Measurements from ENCODE around the gene DLGAP1. TPM values are rescaled to one million over a fixed set of nuclear protein-coding genes. Genes with fewer than 3 reads are reported as not detected.

DLGAP1 gene
- total and polyA plus RNA-seq, 2 donors: 2.1 to 7.5 TPM

DNA sequence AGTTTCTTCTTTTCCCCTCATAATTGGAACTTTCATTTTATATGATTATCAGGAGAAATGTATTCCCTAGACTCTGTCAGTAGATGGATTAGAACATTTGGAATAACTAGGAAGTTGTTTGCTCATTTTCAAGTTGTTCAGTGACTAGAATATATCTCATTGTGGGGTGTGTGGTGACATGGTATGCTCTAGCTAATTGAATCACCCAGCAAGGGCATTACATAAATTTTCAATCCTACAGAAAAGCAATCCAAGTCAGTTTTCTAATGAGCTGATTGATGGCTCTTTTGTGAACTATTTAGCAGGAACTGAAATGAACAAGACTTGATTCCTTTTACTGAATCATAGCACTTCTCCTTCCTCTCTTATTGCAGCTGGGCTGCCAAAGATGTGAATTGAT, 543.7 kb downstream of the DLGAP1 start:
- Histone ChIP-seq H3K27ac (ENCODE audit: low read depth) (no peak overlapping the region), H3K4me1 (ENCODE audit: insufficient read depth) (no peaks in the 10 kb centered on the region), H3K36me3 (ENCODE audit: insufficient read depth) (no peaks in the 10 kb centered on the region)

GRCh38 chr18:3910512-3910911, 544.6 kb downstream of the DLGAP1 start:
- Histone ChIP-seq H3K4me1 (ENCODE audit: insufficient read depth) (no peaks in the 10 kb centered on the region), H3K4me3 (ENCODE audit: low read depth, low read length) (no peak overlapping the region), H3K36me3 (ENCODE audit: insufficient read depth) (no peaks in the 10 kb centered on the region), H3K27ac (ENCODE audit: low read depth) (no peak overlapping the region)
- WGBS: 86% methylated on average over 4 of the region's 4 CpGs
- no peak for DNase-seq (ENCODE audit: extremely low spot score)

More for the DNA sequence above, 543.7 kb downstream of the DLGAP1 start:
- DNase-seq (ENCODE audit: extremely low spot score): no peak
- no peak overlapping the region for H3K4me3 ChIP-seq (ENCODE audit: low read depth, low read length)

DNA sequence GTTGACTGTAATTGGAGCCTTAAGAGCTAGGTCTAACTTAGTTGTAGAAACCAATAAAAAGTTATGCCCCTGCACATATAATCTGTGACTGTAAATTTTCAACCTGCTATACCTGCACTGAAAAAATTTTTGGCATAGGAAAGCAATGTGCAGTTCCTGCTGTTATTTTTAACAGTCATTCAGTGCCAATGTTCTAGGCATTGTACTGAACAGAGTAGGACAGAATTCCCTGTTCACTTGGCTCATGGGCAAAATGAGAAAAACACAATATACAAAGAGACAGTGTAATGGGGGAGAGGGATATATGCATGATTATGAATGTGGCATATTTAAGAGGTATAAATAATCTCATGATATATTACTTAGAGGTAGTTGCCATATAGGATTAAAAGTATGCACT, 547.2 kb downstream of the DLGAP1 start:
- DNase-seq (ENCODE audit: extremely low spot score): no peak
- Histone ChIP-seq H3K27ac (ENCODE audit: low read depth) (no peak overlapping the region), H3K4me3 (ENCODE audit: low read depth, low read length) (no peak overlapping the region), H3K36me3 (ENCODE audit: insufficient read depth) (no peaks in the 10 kb centered on the region), H3K4me1 (ENCODE audit: insufficient read depth) (no peaks in the 10 kb centered on the region)

GRCh38 chr18:3906116-3906750, 548.9 kb downstream of the DLGAP1 start:
- Histone ChIP-seq H3K36me3 (ENCODE audit: insufficient read depth) (no peaks in the 10 kb centered on the region), H3K4me3 (ENCODE audit: low read depth, low read length) (no peak overlapping the region), H3K4me1 (ENCODE audit: insufficient read depth) (no peaks in the 10 kb centered on the region), H3K27ac (ENCODE audit: low read depth) (no peak overlapping the region)
- WGBS: 53% methylated on average over 3 of the region's 3 CpGs
- DNase-seq (ENCODE audit: extremely low spot score): no peak

- no peak overlapping the region for H3K27ac ChIP-seq (ENCODE audit: low read depth)
- H3K36me3 ChIP-seq (ENCODE audit: insufficient read depth): no peaks in the 10 kb centered on the region
- H3K4me3 ChIP-seq (ENCODE audit: low read depth, low read length): no peak overlapping the region
- no peak for DNase-seq (ENCODE audit: extremely low spot score)
- H3K4me1 ChIP-seq (ENCODE audit: insufficient read depth): no peaks in the 10 kb centered on the region
- 83% methylated on average over 2 of the region's 2 CpGs for WGBS
These were observed 551.8 kb downstream of the DLGAP1 start for GRCh38 chr18:3903337-3903736.

DNA sequence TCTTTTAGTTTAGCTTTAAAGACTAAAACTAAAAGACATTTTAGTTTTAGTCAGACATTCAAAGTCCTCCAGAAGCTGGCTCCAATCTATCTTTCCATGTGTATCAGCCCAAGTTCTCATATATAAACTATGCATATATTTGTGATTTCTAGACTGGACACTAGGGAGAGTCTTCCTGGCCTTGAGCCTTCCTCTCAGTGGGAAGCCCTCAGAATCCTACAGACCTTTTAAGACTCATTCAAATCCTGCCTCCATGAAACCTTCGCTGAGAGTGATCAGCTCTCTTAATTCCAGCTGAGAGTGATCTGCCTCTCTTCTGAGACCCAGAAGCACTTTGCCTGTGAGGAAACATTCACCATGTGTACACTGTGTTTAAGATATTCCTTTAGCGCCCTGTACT, 552.4 kb downstream of the DLGAP1 start:
- Histone ChIP-seq H3K27ac (ENCODE audit: low read depth) (no peak overlapping the region), H3K4me1 (ENCODE audit: insufficient read depth) (no peaks in the 10 kb centered on the region), H3K36me3 (ENCODE audit: insufficient read depth) (no peaks in the 10 kb centered on the region), H3K4me3 (ENCODE audit: low read depth, low read length) (no peak overlapping the region)
- 89% methylated on average over 2 of the region's 2 CpGs for WGBS
- DNase-seq (ENCODE audit: extremely low spot score): no peak

- DNase-seq (ENCODE audit: extremely low spot score): no peak
- no peaks in the 10 kb centered on the region for H3K36me3 ChIP-seq (ENCODE audit: insufficient read depth)
- H3K4me1 ChIP-seq (ENCODE audit: insufficient read depth): no peaks in the 10 kb centered on the region
- WGBS: 90% methylated on average over 2 of the region's 2 CpGs
- no peak overlapping the region for H3K27ac ChIP-seq (ENCODE audit: low read depth)
- H3K4me3 ChIP-seq (ENCODE audit: low read depth, low read length): no peak overlapping the region
These were observed 553.3 kb downstream of the DLGAP1 start for GRCh38 chr18:3901811-3902210.

- Histone ChIP-seq H3K27ac (ENCODE audit: low read depth) (no peak overlapping the region), H3K4me1 (ENCODE audit: insufficient read depth) (no peaks in the 10 kb centered on the region)
- 83% methylated on average over 8 of the region's 8 CpGs for WGBS
These were observed 554.1 kb downstream of the DLGAP1 start for GRCh38 chr18:3901042-3901441.

DNA sequence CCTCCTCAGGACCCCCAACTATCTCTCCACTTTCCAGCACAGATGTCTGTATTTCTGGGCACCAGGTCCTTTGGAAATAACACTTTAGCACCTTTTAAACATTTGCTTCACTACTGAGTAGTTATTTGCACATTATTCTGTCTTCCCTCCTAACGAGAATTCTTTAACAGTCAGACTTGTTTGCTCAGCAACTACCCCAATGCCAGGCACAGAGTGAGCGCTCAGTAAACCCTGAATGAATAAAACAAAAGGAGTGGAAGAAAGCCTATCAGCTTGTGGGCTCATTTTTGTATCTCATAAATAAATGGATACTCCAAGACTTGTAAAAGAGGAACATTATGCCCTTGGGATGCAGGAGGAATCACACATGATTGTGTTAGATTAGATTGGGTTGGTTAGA, 554.8 kb downstream of the DLGAP1 start:
- Histone ChIP-seq H3K36me3 (ENCODE audit: insufficient read depth) (no peaks in the 10 kb centered on the region), H3K4me1 (ENCODE audit: insufficient read depth) (no peaks in the 10 kb centered on the region), H3K4me3 (ENCODE audit: low read depth, low read length) (no peak overlapping the region), H3K27ac (ENCODE audit: low read depth) (no peak overlapping the region)
- WGBS: 75% methylated on average over 2 of the region's 2 CpGs
- DNase-seq (ENCODE audit: extremely low spot score): no peak

More at GRCh38 chr18:3901042-3901441, 554.1 kb downstream of the DLGAP1 start:
- H3K36me3 ChIP-seq (ENCODE audit: insufficient read depth): no peaks in the 10 kb centered on the region
- no peak overlapping the region for H3K4me3 ChIP-seq (ENCODE audit: low read depth, low read length)
- DNase-seq (ENCODE audit: extremely low spot score): no peak

- Histone ChIP-seq H3K36me3 (ENCODE audit: insufficient read depth) (no peaks in the 10 kb centered on the region), H3K27ac (ENCODE audit: low read depth) (no peak overlapping the region), H3K4me3 (ENCODE audit: low read depth, low read length) (no peak overlapping the region), H3K4me1 (ENCODE audit: insufficient read depth) (no peaks in the 10 kb centered on the region)
- WGBS: 90% methylated on average over 4 of the region's 4 CpGs
- DNase-seq (ENCODE audit: extremely low spot score): no peak
These were observed 556.1 kb downstream of the DLGAP1 start for GRCh38 chr18:3898861-3899613.

- Histone ChIP-seq H3K4me1 (ENCODE audit: insufficient read depth) (peaks cover 1% of the 10 kb centered on the region), H3K36me3 (ENCODE audit: insufficient read depth) (no peaks in the 10 kb centered on the region), H3K27ac (ENCODE audit: low read depth) (no peak overlapping the region), H3K4me3 (ENCODE audit: low read depth, low read length) (no peak overlapping the region)
- 58% methylated on average over 2 of the region's 2 CpGs for WGBS
- no peak for DNase-seq (ENCODE audit: extremely low spot score)
These were observed 563.0 kb downstream of the DLGAP1 start for GRCh38 chr18:3892152-3892551.

- WGBS: 42% methylated on average over 3 of the region's 3 CpGs
- peaks cover 1% of the 10 kb centered on the region for H3K4me1 ChIP-seq (ENCODE audit: insufficient read depth)
- no peak overlapping the region for H3K27ac ChIP-seq (ENCODE audit: low read depth)
- no peaks in the 10 kb centered on the region for H3K36me3 ChIP-seq (ENCODE audit: insufficient read depth)
- no peak overlapping the region for H3K4me3 ChIP-seq (ENCODE audit: low read depth, low read length)
- DNase-seq (ENCODE audit: extremely low spot score): no peak
These were observed 563.9 kb downstream of the DLGAP1 start for GRCh38 chr18:3891245-3891644.

DNA sequence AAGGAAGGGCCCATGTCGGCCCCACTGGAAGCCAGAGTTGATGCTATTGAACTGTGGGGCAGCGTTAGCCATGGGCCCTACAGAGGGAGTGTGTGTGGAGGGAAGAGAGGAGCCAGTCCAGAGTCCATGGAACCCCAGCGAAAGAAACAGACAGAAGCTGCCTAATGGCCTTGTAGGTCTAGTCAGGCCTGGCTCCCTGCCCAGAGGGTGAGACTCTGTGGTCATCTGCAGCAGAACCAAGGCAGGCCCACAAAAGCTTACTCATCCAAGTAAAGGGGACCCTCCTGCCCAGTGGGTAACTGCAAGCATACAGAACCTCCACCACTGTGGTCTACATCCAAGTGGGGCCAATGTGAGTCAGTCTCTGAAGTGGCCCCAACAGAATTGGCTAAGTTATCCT, 565.3 kb downstream of the DLGAP1 start:
- Histone ChIP-seq H3K36me3 (ENCODE audit: insufficient read depth) (no peaks in the 10 kb centered on the region), H3K4me1 (ENCODE audit: insufficient read depth) (peaks cover 1% of the 10 kb centered on the region), H3K4me3 (ENCODE audit: low read depth, low read length) (no peak overlapping the region), H3K27ac (ENCODE audit: low read depth) (no peak overlapping the region)
- no peak for DNase-seq (ENCODE audit: extremely low spot score)
- WGBS: 96% methylated on average over 3 of the region's 3 CpGs

GRCh38 chr18:3889121-3889520, 566.0 kb downstream of the DLGAP1 start:
- H3K36me3 ChIP-seq (ENCODE audit: insufficient read depth): no peaks in the 10 kb centered on the region
- no peak for DNase-seq (ENCODE audit: extremely low spot score)
- peaks cover 1% of the 10 kb centered on the region for H3K4me1 ChIP-seq (ENCODE audit: insufficient read depth)
- H3K27ac ChIP-seq (ENCODE audit: low read depth): no peak overlapping the region
- no peak overlapping the region for H3K4me3 ChIP-seq (ENCODE audit: low read depth, low read length)
- 84% methylated on average over 1 of the region's 1 CpG for WGBS
